ES-I3 (cell line): ENCODE measurements around the gene TRIM59.

Experiments used
- H3K36me3 ChIP-seq: 2 replicates; pipeline ENCODE4 v1.6.1; 2013; ENCODE audit warnings: mild to moderate bottlenecking, low read length, control low read depth, moderate library complexity; ENCODE audit not compliant: insufficient read depth
- H3K4me1 ChIP-seq: 2 replicates; pipeline ENCODE4 v1.6.1; 2013; ENCODE audit warnings: mild to moderate bottlenecking, control low read depth, low read length; ENCODE audit not compliant: insufficient read depth
- H3K9ac ChIP-seq: 2 replicates; pipeline ENCODE4 v1.6.1; 2013; ENCODE audit warnings: low read depth, mild to moderate bottlenecking, low read length, moderate library complexity
- H3K9me3 ChIP-seq: 2 replicates; pipeline ENCODE4 v1.6.1; 2013; ENCODE audit warnings: mild to moderate bottlenecking, low read length, moderate library complexity; ENCODE audit not compliant: control insufficient read depth, insufficient read depth

TRIM59 gene, protein sequence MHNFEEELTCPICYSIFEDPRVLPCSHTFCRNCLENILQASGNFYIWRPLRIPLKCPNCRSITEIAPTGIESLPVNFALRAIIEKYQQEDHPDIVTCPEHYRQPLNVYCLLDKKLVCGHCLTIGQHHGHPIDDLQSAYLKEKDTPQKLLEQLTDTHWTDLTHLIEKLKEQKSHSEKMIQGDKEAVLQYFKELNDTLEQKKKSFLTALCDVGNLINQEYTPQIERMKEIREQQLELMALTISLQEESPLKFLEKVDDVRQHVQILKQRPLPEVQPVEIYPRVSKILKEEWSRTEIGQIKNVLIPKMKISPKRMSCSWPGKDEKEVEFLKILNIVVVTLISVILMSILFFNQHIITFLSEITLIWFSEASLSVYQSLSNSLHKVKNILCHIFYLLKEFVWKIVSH

DNA sequence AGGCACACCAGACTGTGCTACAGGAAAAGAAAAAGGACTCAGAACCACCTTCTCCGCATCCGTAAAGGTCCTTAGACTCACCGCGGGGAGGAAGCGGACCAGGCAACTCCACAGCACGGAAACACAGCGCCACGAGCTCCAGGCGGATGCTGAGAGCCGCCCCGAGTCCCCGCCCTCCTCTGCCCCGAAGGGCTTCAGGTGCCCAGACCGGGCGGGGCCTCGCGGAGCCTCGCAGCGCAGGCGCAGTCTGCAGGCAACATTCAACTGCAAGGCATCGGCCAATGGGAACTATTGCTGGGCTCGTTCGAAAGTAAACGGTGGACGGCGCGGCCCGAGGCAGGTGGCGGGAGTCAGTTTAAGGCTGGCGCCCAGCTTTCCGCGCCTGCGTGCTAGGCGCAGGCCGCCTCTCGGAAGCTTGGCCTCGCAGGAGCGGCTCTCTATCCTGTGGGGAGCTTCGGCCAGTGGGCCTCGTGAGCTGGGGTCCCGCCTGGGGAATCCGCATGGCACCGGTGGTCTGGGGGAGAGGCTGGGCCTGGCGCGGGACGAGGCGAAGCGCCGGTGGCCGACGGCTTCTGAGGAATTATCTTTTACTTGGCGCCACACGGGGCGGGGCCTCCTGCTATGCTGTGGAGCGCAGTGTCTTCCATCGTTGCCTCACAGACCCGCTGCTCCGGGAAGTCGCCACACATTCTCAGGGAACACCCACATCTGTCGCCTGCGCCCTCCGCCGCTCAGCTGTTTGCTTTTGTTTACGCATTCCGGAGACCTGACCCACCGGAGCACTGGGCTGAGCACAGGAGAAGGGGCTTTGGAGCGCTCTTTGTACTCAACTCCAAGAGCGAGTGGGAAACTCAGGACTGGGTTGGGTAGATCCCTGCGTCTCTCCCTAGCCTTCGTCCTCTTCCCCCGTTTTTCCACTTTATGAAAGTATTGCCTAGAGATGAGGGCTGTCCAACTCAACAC is at the start of gene TRIM59:
TSS of gene TRIM59 (minus strand) at position 151 of the 963 bp plus-strand sequence. CDS start 10,603 bp downstream, outside the sequence.
- H3K9ac ChIP-seq = peak within 1 kb of the TSS; percentile 94

DNA sequence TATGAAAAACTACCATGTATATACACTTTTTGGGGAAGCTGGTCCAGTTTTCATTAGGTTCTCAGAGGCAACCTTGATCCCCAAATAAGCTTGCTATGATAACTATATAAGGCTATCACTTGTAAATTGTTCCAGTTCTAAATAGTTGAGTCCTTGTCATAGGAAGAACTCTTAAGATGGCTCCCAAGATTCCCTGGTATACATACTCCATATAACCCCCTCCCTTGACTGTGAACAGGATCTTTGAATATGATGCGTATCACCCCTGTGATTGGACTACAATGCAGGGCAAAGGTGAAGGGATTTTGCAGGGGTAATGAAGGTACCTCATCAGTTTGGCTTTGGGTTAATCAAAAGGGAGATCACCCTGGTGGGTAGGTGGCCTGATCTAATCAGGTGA is 48.6 kb upstream of the TRIM59 start:
- Histone ChIP-seq H3K9ac (no peak overlapping the region), H3K4me1 (no peaks in the 10 kb centered on the region), H3K36me3 (peaks cover 6% of the 10 kb centered on the region), H3K9me3 (no peaks in the 10 kb centered on the region)

More for the DNA sequence above, at the start of gene TRIM59:
- Histone ChIP-seq H3K9me3 (0 out of 2 replicates have a peak, but pooled peaks cover 2% of the 10 kb centered on the region), H3K4me1 (no peaks in the 10 kb centered on the region; the same call in 1 of the 2 replicates), H3K36me3 (peaks cover 1% of the 10 kb centered on the region)

DNA sequence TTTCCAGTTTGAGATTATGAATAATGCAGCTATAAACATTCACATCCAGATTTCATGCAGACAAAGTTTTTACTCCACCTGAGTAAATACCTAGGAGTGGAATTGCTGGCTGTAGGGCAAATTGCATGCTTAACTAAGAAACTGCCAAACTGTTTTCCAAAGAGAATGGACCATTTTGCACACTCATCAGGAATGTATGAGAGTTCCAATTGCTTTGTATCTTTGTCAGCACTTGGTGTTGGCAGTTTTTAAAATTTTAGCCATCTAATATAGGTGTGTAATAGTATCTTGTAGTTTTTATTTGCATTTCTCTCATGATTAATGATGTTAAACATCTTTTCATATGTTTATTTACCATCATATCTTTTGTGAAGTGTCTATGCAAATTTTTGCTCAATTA is 40.6 kb upstream of the TRIM59 start:
- Histone ChIP-seq H3K36me3 (no peaks in the 10 kb centered on the region), H3K9ac (no peak overlapping the region), H3K4me1 (no peaks in the 10 kb centered on the region; the same call in 1 of the 2 replicates), H3K9me3 (no peaks in the 10 kb centered on the region)

DNA sequence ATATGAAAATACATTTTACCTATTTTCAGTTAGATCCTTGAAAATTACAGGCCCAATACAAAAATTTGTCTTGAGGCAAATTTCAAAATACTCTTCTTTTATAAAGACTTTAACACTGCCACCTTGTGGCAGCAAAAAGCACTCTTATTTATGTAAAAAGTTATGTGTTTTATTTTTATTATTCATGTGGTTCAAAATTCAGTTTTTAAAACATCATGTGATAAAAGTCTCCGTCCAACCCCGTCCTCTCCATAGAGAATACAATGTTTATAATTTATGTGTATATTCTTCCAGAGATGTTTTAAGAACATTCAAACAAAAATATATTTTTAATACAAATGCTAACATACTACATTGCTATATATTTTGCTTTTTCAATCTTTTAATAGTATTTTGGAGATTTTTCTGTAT is 36.9 kb upstream of the TRIM59 start:
- H3K36me3 ChIP-seq = no peaks in the 10 kb centered on the region
- H3K9ac ChIP-seq = no peak overlapping the region
- no peaks in the 10 kb centered on the region for H3K9me3 ChIP-seq
- no peaks in the 10 kb centered on the region; the same call in 1 of the 2 replicates for H3K4me1 ChIP-seq

DNA sequence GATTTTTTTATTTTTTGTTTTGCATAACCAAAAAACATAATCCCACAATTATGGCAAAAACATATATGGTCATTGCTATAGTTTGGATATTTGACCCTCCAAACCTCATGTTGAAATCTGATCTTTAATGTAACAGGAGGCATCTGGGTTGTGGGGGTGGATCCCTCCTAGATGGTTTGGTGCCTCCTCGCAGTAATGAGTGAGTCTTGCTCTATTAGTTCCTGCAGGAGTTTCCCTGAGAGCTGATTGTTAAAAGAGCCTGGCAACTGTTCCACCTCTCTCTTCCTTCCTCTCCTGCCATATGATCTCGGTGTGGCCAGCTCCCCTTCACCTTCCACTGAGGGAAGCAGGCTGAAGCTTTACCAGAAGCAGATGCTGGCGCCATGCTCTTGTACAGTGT is 33.2 kb upstream of the TRIM59 start:
- no peaks in the 10 kb centered on the region; the same call in 1 of the 2 replicates for H3K4me1 ChIP-seq
- no peak overlapping the region for H3K9ac ChIP-seq
- H3K36me3 ChIP-seq = no peaks in the 10 kb centered on the region
- H3K9me3 ChIP-seq = no peaks in the 10 kb centered on the region

DNA sequence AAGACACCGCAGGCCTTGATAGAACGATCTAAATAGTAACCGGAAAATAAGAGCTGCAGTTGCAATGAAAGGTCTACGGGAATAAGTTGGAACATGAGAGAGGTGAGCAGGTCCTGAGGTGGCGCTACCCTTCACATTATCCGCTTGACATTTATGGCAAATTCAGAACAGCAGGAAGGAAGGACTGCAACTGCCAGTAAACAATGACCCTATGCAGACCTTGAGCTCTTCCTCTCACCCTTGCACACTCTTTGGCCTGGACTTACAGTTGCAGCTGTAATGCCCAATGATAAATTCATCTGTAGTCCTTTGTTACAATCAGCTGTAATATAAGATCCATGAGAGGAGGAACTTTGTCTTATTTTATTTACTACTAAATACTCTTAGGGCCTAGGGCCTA is 32.3 kb upstream of the TRIM59 start:
- Histone ChIP-seq H3K9ac (no peak overlapping the region), H3K9me3 (no peaks in the 10 kb centered on the region), H3K36me3 (no peaks in the 10 kb centered on the region), H3K4me1 (no peaks in the 10 kb centered on the region; the same call in 1 of the 2 replicates)

DNA sequence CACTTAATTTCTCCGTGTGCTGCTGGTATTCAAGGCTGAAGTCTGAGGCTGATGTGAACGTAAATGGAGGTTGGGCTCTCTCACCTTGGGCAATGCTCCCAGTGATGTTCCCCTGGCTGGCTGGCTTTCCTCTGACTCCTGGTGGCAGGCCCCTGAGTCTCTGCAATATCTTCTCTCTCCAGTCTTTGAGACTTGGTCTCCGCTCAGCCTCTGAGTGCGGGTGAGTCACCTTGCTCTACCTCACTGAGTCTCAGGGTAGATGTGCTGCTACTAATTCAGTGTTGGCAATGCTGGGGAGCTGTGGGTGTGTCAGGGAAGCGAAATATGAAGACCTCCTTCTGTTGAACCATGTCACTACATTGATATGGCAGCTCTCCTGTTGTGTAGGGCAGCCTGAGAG is 31.3 kb upstream of the TRIM59 start:
- Histone ChIP-seq H3K9me3 (no peaks in the 10 kb centered on the region), H3K36me3 (no peaks in the 10 kb centered on the region), H3K4me1 (no peaks in the 10 kb centered on the region; the same call in 1 of the 2 replicates), H3K9ac (no peak overlapping the region)

DNA sequence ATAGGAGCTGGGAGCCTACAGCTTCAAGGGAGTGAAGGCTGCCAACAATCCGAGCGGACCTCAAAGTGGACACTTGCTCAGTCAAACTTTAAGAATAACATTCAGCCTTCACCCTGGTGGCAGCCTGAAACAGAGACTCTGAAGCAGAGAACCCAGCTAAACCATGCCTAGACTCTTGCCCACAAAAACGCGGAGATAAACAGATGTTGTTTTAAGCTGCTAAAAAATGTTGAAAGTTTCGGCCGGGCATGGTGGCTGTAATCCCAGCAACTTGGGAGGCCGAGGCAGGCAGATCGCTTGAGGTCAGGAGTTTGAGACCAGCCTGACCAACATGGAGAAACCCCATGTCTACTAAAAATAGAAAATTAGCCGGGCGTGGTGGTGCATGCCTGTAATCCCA is 29.8 kb upstream of the TRIM59 start:
- H3K9ac ChIP-seq = no peak overlapping the region
- no peaks in the 10 kb centered on the region for H3K4me1 ChIP-seq
- H3K9me3 ChIP-seq = no peaks in the 10 kb centered on the region

DNA sequence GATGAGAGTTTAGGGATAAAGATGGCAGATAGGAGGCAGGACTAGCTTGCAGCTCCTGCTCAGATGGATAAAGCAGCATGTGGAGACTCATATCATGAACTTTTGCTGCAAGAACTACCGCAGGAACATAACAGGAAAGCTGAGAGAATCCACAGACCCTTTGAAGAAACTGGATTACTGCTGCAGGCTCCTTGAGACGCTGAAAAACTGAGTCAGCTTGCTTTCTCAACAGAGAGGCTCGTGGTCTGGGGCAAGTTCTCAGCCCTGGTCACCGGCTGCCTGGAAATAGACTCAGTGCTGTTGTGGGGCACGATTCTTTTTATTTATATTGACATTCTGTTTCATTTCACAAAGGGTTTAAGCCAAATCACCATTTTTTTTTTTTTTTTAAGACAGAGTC is 28.8 kb upstream of the TRIM59 start:
- Histone ChIP-seq H3K9ac (no peak overlapping the region), H3K4me1 (no peaks in the 10 kb centered on the region), H3K9me3 (no peaks in the 10 kb centered on the region), H3K36me3 (no peaks in the 10 kb centered on the region)

More for the DNA sequence above, 29.8 kb upstream of the TRIM59 start:
- H3K36me3 ChIP-seq = no peaks in the 10 kb centered on the region

DNA sequence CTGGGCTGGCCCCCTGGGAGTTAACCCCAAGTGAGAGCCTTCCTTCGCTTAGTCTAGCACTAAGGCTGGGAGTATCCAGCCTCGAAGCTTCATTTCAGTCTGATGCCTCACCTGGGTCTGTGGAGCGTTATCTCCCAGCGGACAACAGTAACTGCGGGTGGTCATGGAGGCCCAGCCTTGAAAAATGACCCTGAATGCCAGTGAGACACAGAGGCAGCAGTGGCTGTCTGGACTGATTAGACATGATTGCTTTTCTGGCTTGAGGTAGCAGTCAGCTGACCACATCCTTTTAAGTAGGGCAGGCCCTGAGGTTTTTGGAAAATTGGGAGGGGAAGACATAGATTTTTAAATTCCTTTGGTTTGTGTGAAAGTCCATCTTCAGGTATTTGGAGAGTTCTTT is 28.2 kb upstream of the TRIM59 start:
- H3K9me3 ChIP-seq = no peaks in the 10 kb centered on the region
- H3K4me1 ChIP-seq = no peaks in the 10 kb centered on the region
- no peaks in the 10 kb centered on the region for H3K36me3 ChIP-seq
- H3K9ac ChIP-seq = no peak overlapping the region

DNA sequence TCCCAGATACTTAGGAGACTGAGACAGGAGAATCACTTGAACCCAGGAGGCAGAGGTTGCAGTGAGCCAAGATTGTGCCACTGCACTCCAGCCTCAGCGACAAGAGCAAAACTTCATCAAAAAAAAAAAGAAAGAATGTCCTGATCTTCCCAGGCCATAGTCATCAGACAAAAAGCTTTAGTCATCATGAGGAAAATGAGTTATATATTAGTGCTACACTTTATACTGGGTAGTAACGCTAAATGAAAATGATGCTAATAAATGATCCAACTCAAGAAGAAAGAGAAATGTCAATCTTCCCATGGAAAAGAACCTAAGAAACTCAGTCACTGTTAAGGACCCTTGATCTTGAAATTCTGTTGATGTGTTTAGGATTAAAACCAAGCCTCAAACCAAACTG is 26.3 kb upstream of the TRIM59 start:
- H3K36me3 ChIP-seq = no peaks in the 10 kb centered on the region
- H3K9ac ChIP-seq = no peak overlapping the region

DNA sequence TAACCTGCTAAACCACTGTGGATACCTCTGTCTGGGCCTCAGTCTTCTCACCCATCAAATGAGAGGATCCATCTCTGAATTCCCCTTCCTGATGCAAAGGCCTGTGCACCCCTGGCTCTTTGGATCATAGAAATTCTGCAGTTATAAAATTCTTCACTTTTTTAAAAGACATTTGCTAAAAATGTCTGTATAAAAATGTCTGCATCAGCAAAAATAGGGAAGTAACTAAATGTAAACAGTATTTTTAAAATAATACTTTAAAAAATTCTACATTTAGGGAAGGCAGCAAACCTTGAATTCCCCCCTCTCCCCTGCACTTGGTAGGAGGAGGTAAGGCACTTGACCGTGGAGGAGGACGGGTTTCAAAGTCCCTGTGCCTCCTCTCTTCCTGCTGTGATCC is 25.6 kb upstream of the TRIM59 start:
- Histone ChIP-seq H3K9me3 (0 out of 2 replicates have a peak, but pooled peaks cover 3% of the 10 kb centered on the region), H3K4me1 (no peaks in the 10 kb centered on the region), H3K9ac (no peak overlapping the region), H3K36me3 (no peaks in the 10 kb centered on the region)

More for the DNA sequence above, 26.3 kb upstream of the TRIM59 start:
- Histone ChIP-seq H3K4me1 (no peaks in the 10 kb centered on the region), H3K9me3 (0 out of 2 replicates have a peak, but pooled peaks cover 3% of the 10 kb centered on the region)

DNA sequence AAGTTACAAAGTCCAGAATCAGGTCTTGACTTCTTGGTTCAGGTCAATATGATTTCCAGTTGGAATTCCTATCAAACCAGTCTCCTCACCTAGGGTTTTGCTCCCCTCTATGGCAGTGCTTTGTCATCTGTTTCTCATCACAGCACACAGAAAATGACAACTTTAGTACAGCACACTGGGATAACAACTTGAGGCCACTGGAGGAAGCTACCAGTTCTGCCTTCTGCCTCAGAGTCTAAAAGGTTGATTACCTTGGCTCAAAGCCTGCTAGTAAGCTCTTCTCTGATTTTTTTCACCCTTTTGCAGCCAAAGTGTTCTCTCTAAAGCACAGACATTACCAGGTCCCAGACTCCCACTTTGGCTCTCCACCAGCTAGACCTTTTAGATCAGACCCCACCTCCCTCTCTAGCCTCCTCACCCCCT is 24.8 kb upstream of the TRIM59 start:
- no peaks in the 10 kb centered on the region for H3K36me3 ChIP-seq

DNA sequence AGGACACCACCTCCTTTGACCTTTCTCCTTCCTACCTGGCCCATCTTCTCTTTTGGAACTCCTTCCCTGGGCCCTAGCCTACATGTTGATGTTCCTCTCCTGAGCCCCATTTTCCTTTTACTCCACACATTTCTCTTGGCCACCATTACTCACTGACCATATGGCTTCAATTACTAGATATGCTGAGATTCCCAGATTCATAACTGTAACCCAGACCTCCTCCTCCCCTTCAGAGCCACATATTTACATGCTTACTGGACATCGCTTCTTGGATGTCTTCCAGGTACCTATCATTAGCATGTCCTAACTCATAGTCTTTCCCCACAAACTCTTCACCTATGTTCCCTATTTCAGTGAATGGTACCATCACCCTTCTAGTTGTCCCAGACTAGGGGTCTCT is 24.4 kb upstream of the TRIM59 start:
- no peaks in the 10 kb centered on the region for H3K4me1 ChIP-seq
- 0 out of 2 replicates have a peak, but pooled peaks cover 3% of the 10 kb centered on the region for H3K9me3 ChIP-seq
- no peaks in the 10 kb centered on the region for H3K36me3 ChIP-seq
- H3K9ac ChIP-seq = no peak overlapping the region

More for the DNA sequence above, 24.8 kb upstream of the TRIM59 start:
- Histone ChIP-seq H3K9me3 (0 out of 2 replicates have a peak, but pooled peaks cover 3% of the 10 kb centered on the region), H3K9ac (no peak overlapping the region), H3K4me1 (no peaks in the 10 kb centered on the region)
